M059J (cell line): ENCODE measurements around the gene ZNF346. TPM values are rescaled to one million over a fixed set of nuclear protein-coding genes. Genes with fewer than 3 reads are reported as not detected.

Source experiments
- DNase-seq: peaks from one replicate; pipeline ENCODE4 v3.0.0-alpha.2; 2012; ENCODE audit warnings: low read depth
- total RNA-seq: library from RNA; depleted of rRNA; stranded (reverse); fragments of >200 nt; shearing (Covaris generic); gene quantifications from 2 replicates; pipeline ENCODE4 v1.2.3, GENCODE V29; 2014; rRNA removed

The ZNF346 gene
- total RNA-seq, 1 experiment from 2014 or later: 21.3 TPM

DNA sequence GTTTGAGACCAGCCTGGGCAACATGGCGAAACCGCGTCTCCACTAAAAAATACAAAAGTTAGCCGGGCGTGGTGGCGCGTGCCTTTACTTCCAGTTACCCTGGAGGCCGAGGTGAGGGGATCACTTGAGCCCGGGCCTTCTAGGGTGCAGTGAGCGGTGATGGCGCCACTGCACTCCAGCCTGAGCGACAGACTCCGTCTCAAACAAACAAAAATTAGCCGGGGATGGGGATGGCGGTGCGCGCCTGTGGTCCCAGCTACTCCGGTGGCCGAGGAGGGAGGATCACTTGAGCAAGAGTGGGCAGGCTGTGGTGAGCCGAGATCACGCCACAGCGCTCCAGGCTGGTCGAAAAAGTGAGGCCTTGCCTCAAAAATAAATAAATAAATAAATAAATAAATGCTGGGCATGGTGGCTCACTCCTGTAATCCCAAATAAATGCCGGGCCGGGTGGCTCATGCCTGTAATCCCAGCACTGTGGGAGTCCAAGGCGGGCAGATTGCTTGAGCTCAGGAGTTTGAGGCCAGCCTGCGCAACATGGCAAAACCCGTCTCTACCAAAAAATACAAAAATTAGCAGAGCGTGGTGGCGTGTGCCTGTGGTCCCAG lies 95.0 kb downstream of the ZNF346 start:
- no peak for DNase-seq

DNA sequence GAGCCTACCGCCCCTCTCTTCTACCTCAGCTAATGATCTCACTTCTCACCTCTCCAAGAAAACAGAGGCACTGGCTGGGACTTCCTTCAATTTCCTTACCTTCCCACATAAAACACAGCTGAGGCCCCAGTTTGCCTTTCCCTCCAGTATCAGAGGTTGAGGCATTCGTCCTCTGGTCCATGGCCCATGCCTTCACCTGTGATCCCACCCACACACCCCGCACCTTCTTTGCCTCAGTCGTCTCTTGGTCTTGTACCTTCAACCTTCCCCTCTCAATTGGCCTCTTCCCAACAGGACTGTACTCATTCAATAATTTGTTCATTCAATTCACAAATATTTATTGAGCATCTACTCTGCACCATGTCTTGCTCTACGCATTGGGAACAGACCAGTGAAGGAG lies 100.1 kb downstream of the ZNF346 start:
- no peak for DNase-seq

DNA sequence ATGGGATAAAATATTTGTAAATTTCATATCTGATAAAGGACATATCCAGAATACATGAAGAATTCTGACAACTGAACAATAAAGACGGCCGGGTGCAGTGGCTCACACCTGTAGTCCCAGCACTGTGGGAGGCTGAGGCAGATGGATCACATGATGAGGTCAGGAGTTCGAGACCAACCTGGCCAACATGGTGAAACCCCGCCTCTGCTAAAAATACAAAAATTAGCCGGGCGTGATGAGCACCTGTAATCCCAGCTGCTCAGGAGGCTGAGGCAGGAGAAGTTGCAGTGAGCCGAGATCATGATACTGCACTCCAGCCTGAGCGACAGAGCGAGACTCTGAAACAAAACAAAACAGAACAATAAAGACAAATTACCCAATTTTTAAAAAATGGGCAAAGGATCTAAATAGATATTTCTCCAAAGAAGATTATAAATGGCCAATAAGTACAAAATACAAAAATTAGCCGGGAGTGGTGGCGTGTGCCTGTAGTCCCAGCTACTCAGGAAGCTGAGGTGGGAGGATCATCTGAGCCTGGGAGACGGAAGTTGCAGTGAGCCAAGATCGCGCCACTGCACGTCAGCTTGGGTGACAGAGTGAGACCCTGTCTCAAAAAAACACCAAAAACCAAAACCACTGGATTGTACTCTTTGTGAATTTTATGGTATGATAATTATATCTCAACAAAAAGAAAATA lies 101.4 kb downstream of the ZNF346 start:
- no peak for DNase-seq

DNA sequence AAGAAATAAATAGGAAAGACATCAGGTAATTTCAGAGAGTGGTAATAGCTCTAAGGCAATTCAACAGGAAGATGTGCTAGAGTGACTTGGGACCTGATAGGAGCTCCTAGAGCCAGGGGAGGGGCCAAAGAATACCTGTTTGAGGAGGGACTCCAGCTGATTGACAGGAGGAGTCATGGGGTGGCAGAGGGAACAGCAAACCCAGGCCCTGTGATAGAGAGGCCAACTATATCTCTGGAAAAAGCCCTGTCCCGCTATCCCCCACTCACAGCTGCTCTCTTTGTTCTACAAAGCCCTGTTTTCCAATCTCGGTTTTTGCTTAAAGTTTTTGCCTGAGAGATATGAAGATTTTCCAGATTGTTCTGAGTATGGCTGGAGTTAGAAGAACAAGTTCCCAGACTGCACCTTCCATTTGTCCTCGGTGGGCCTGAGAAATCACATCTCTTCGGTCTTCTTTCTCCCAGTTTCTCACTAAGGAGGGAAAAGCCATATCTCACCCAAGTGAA lies 102.0 kb downstream of the ZNF346 start:
- no peak for DNase-seq

DNA sequence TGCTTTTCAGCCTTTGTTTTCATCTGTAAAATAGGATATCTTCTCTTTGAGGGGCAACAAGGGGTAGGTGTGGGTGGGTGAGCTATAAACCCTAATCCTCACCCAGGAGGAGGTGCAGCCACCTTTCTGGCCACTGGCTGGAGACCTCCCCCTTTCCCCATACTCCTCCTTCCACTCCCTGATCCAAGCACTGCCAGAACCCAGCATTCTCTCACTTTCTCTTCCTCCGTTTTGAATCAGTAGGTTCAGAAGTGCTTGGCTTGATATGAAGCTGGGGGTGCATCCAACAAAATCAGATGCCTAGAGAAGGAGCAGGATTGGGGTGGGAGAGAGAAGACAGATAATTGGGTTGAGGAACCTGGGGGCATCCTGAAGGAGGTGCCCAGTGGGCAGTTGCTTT lies 104.3 kb downstream of the ZNF346 start:
- DNase-seq: no peak

DNA sequence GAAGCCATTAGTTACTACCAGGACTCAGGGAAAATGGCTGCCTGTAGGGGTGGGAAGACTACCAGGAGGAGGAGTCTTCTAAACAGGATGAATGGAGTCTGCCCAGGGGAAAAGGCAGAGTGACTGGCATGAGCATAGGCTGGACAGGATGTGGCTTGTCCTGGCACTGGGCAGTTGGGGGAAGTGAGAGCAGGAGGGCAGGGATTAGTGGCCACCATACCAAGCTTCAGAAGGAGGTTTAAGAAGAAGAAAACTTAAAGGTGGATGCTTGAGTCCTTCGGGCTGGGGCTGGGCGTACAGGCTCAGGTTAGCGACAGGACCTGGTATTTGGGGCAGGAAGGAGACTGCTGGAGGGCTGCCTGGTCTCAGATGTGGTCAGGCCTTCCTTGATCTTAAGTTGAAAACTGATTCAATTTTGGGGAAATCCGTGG lies 106.1 kb downstream of the ZNF346 start:
- DNase-seq: peak; percentile 78

DNA sequence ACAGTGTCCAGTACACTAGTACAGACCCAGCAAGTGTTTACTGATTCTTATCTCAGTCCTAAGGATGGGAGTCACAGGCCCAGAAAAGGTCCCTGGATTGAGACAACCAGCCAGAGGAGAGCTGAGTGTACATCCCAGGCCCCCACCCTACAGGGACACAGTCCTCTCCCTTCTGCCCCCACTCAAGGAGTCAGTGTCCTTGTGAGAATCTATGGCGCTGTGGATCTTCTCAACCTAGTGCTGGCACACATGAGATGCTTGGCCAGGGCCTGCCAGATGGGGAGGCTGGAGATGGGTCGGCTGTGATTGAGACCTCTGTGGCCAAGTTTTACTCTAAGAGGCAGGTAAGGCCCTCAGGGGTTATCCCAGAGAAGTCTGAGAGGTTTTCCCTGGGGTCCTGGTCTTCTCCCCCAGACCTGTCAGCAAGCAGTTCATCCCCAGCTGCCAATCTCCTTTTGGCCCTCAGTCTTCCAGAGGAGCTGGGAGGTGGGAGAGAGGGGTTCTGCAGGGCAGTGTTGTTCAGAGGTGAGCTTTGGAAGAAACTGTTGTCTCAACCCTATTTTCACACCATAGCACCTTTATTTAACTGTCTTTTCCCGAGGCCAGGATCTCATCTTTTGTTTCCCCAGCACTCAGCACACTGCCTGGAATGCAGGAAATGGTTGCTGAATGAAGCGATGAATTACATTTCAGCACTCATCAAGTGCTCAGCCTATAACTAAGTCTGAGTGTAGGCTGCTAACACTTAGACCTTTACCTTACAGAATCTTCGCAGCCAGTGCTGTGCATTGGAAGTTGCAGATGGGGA lies 107.9 kb downstream of the ZNF346 start:
- DNase-seq: peak; percentile 18

Other genes starting within 250 kb of the ZNF346 start
- gene UNC5A, start 212.1 kb upstream of the ZNF346 start, total RNA-seq: 0.05 and 0.12 TPM in 2 replicates
- not detected in 2 replicates for gene HK3, start 123.3 kb upstream of the ZNF346 start, total RNA-seq
- 20.8 and 27.8 TPM in 2 replicates for gene UIMC1, start 15.9 kb upstream of the ZNF346 start, total RNA-seq
- 0.62 TPM in 1 of 2 replicates, not detected in the other for gene FGFR4, start 64.2 kb downstream of the ZNF346 start, total RNA-seq
- 17.7 and 36.8 TPM in 2 replicates for gene NSD1, start 111.1 kb downstream of the ZNF346 start, total RNA-seq